HG03521 (cell line): ENCODE data around the gene TPK1.

Experiments
- ATAC-seq: cut with Tn5 transposase; IDR thresholded peaks from one replicate; pipeline ENCODE4 v1.9.1; 2021; ENCODE audit warnings: mild to moderate bottlenecking, moderate library complexity; ENCODE audit not compliant: unreplicated experiment

The TPK1 gene

DNA sequence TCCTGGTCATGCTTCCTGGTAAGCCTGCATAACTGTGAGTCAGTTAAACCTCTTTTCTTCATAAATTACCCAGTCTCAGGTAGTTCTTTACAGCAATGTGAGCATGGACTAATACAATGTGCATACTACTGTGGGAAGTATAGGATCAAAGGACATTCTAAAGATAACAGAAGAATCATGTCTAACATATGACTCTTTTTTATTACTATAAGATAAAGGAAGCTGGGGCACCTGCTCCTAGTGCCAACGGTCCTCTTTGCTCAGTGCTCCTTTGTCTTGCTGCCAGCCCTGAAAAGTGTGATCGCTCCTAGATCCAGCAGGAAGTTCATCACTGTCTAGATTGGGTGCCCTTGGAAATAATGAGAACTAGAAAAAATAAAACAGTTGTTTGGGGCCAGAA lies 289.1 kb downstream of the TPK1 start:
- no peak for ATAC-seq

DNA sequence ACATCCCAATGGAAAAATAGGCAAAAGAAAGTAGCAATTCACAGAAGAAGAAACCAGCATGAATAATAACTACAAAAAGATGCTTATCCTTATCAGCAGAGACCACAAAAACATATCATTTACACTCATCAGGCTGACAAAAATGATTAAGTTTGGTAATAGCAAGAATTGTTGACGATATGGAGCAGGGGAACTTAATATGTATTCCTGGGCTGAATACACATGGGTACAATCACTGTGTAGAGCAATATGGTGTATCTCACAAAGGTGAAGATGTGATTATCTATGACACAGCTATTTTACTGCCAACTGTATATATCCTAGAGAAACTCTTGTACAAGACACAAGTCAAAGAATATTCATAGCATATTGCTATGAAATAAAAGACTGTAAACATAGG lies 290.5 kb downstream of the TPK1 start:
- no peak for ATAC-seq

DNA sequence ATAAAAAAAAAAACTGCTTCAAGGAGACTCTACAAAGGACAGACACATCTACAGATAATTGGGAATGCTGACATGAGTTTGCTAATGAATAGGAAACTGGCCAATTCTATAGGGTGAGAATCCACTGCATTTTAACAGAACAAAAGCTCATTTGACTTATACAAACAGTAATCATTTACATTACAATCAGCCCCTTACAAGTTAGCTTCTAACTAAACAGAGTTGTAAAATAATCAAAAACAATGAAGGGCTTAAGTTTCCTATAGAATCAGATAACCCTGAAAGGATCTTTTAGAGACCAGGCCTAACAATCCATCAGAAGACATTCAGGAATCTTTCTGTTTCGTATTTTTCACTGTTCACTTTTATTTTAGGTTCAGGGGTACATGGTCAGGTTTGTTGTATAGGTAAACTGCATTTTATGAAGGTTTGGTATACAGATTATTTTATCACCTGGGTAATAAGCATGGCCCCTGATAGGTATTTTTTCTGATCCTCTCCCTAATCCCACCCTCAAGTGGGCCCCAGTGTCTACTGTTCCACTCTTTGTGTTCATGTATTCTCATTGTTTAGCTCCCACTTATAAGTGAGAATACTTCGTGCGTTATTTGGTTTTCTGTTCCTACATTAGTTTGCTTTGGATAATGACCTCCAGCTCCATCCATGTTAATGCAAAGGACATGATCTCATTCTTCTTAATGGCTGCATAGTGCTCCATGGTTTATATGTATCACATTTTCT lies 301.0 kb downstream of the TPK1 start:
- no peak for ATAC-seq

DNA sequence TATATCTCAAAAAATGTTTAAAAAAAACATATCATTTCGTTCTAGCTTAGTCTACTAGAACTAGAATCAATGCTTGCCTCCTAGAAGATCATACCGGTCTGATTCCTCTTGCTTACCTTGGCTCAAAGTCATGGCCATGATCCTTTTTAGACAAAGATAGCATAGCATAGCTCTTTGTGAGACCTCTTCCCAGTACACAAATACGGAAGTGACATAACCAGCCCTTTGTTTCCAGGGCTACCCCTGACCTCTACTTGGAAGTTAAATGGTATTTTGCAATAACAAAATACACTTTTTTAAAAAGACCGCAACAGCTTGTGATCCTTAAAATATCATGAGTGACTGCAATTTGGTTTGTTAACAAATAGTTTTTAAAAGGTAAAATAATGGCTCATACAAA lies 301.7 kb downstream of the TPK1 start:
- ATAC-seq, result no peak

DNA sequence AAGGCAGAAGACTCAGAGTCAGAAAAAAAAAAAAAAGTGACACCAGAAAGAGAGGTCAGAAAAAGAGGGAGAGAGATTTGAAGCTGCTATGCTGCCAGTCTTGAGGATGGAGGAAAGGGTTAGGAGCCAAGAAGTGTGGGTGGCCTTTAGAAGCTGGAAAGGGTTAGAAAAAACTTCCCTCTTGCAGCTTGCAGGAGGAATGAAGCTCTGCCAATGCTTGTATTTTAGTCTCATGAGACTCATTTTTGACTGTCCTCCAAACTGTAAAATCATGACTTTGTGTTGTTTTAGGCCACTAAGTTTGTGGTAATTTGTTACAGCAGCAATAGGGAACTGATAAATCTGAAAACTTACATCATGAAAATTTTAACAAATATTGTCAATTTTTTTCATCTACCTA lies 304.7 kb downstream of the TPK1 start:
- ATAC-seq, result no peak

DNA sequence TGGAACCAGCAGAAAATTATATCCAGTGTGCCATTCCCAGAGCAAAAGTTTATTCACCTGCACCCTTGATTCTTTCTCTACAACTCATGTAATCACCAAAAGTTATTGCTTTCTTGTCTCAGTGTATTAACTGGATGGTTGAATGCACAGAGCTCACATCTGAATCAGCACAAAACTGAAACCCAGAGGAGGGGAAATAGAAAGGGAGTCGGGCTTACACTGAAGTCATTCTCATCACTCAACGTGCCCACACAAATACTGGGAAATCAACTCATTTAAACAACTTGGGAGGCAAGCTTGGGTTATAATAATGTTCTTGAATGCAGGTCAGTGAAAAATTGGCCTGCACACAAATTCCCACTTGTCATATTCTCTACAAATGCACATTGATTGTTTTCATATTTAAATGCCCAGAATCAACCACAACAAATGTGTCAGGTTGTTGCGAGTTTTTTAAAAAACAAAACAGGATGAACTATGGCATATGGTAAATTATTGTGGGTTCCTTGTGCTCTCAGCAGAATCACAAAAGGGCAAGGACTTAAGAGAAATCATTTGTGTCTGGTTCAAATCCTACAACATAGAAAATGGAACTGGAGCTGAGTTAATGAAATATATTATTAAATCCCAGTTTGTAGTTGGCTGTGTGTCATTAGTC lies 306.5 kb downstream of the TPK1 start:
- ATAC-seq, result peak; percentile 94

DNA sequence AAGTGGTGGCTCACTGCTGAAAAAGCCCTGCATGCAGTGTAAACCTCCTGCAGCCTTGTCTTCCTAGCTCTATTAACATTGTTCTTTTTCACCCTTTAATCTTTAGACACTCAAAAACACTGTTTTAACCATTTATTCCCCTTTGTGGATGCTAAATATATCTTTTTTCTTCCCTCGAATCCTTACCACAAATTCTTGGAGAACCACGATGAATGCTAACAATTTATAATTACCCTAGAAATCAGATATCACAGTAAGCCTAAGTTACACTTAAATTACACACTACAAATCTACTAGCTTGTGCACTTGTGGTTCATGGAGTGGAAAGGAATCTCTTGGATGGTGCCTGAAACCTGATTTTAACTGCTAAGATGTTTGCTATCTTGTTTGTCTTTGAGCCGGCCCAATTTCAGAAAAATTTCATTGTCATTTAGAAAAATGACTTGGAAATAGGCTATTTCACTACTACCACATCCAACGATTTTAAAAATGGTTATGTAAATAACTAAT lies 307.3 kb downstream of the TPK1 start:
- ATAC-seq, result no peak

DNA sequence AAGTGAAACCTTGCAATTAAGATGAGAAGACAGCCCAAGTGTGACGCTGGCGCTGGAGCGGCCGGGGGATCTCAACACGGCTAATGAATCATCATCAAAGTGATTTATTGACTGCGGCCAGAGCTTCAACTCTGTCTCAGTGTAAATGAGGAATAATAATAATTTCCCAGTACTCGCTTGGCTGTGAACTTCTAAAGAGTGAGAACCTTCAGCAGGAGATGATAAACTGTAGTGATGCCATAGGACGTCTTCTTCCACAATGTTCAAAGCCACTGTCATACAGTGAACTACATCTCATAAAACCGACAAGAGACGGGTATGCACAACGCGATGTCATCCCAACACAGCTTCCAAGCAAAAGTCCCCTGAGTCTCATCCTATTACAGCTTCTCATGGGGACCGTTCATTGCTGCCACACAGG lies 308.8 kb downstream of the TPK1 start:
- ATAC-seq, result no peak

DNA sequence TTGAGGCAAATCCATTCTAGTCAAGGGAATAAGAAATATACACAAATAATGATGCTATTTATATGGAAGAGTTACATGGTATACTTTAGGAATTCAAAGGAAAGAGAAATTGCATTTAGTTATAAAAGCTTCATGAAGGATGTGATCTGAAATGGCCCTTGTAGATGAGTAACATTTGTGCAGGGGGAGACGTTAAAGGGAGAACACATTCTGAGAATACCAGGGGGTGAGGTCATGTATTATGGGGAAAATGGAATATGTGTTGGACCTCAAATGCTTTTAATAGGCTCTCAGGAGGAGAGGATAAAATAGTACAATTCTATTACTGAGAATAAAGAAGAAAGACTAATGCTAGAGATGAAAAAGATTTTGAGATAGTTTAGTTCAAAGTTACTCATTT lies 309.9 kb downstream of the TPK1 start:
- ATAC-seq, result no peak

DNA sequence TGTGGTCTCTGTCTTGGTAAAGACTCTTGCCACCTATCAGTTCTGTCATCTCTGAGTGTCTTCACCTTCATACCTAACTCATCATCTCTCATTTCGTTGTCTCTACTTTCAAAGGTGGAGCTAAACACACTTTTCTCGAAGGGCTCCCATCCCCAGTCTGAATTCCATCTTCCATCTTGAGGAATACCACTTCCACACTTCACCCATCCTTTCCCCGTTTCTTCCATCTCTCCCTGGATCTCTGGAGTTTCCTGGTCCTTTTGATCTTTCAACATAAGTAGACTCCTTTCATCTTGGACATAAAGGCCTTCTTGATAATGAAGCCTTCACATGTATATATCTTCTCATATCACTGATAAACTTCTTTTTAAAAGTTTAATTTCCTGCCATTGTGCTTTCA lies 311.6 kb downstream of the TPK1 start:
- ATAC-seq, result no peak

DNA sequence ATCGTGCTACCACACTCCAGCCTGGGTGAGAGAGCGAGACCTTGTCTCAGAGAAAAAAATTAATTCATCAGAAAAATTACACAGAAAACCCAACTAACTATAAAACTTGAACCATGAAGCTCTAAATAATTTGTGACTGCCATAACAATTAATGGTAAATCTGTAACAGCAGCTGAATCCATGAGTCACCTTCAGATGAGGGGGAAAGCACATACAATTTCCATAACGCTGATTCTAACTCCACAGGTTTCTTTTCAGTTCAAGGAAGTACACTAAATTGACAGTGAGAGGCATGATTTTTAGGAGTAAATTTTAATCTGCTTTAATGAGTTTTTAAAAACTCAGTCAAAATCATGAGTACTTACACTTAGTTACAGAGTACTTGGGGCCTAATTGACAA lies 312.2 kb downstream of the TPK1 start:
- no peak for ATAC-seq

DNA sequence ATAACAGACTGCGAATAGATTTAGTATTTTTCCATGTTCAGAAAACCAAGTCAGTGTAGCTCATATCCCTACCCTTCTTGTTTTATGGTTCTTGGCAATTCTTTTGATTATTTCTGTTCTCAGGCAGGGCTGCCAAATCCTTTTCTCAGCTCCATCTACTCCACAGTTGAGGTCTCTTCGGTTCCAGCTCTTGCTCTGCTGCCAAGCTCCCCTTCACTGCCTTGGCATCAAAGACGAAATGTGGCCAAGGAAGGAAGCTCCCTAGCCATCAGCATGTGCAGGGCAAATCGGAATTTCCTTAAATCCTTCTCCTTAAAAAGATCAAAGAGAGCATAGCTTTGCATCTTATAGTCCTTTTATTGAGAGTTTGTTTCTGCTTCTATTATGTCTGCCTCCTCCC lies 315.9 kb downstream of the TPK1 start:
- ATAC-seq, result no peak

DNA sequence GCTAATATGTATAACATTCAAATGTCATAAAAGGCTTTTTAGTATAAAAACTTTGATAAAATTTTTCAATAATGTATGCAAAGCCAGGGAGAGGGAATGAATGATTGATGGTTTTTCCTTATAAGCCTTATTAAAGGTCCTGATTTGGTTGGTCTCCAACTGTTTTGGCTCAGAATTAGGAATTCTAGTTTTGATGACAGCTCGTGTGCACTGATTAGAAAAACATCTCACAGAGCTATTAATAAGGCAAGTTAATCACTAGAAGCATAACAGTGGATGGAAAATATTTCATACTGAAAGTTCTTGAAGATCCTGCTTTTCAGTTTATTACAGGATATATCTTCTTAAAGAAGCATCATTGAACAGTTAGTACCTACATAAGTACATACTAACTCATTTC lies 317.5 kb downstream of the TPK1 start:
- no peak for ATAC-seq

DNA sequence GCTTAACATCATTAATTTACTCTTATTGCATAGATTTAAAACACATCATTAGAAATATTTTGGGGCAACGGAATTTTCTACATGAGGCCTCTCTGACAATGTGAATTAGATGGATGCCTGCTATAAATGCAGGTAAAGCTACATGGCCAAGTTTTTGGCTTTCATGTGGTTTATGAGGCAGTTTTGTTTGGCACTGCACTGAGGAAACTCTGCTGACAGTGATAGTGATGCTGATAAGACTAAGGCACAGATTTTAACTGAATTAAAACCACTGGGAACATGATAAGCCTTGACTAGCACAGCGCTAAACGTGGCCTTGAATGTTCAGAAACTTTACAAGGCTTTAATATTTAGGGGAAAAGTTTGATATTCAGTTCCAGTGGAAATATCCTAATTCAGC lies 318.1 kb downstream of the TPK1 start:
- ATAC-seq, result no peak

DNA sequence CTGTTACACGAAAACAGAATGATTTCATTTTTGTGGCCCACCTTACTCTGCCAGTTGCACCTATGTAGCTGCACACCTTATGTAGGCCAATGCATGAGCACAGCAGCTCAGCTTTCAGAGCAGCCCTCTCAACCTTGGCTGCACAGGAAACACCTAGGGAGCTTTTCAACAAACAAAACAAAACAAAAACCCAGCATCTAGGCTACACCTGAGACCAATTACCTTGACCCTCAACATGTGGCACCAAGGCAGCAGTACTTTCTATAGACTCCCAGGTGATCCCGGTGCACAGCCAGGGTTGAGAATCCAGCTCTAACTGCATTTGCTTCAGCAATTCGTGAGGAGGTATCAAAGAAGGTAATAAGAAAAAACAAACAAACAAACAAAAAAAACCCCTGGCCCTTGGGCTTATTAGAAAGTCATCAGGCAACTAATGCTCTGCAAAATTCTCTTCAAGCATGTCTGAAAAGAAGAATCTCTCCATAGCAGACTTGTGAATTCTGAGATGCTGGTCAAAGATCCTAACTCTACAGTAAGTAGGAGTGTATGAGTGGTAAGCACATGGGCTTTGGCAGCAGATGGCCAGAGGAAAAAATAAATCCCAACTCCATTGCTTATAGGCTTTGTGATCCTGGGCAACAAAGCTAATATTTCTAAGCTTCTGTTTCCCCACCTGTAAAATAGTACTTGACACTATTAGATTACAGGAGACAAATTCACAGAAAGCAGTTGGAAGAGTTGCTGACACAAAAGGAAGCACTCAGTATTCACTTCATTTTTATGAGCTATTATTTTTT lies 318.9 kb downstream of the TPK1 start:
- ATAC-seq, result no peak

DNA sequence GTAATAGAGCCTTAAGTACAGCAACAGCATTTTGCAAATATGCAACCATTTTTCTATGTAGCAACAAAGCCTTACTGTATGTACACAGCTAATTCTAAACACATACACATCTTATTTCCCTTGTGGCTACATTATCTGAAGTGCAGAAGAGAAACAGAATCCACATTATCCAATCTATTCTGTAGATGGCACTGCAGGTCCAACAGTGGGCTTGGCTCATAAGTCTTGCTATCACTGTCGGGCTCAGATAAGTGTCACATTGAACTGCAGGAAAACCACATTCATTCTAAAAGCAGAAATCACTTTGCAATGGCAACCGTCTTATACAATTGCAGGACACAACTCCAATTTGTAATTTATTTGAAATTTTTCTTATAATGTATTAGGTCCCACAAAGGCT lies 322.5 kb downstream of the TPK1 start:
- no peak for ATAC-seq

DNA sequence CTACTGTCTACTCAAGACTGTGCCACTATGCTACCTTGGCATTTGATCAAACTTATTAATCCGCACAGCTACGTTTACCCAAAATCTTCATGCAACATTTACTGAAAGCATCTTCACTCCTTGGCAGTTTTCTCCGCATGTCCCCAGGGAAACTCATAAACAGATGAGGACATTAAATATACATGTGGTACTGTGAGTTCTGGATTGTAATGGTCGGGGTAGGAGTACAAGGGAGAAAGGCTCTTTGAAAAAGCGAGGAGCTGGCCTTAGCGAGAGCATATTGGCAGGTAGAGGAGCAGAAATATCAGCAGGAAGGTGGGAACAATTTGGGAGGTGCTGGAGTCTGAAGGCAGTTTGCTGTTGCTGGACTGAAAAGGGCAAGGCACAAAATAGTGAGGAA lies 325.2 kb downstream of the TPK1 start:
- no peak for ATAC-seq

DNA sequence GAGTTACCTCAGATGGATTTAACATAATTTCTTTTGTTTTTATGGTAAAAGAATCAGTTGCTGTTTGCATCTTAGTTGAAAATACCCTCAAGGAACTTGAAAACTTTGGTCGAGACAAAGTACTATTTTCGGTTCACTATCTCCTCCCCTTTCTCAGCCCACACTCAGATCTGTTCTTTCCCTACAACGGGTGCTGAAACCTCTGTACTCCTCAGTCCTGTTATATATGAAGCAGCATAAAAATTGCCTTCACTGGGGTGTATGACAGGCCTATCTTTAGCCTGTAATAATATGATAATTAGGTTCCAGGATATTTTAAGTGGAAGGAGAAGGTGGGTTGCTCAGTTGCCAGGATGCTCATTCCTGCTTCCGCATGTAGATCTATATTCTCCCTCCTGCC lies 327.2 kb downstream of the TPK1 start:
- ATAC-seq, result peak; percentile 96

DNA sequence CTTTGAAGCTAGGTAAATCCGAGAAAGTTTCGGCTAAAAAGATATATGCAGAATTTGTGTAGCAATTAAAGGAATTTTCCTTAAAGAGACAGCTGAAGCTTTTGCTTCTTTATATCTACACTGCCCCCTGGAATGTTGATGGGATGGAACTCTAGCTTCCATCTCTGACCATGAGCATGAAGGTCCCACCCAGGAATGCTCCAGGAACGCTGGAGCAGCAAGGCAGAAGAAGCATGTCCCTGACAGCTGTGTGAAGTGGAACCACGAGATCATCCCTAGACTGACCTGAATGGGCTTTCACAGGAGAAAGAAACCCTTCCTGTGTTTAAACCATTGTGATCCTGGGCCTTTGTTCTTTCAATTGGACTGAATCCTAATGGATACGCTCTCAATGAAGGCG lies 332.6 kb downstream of the TPK1 start:
- no peak for ATAC-seq

DNA sequence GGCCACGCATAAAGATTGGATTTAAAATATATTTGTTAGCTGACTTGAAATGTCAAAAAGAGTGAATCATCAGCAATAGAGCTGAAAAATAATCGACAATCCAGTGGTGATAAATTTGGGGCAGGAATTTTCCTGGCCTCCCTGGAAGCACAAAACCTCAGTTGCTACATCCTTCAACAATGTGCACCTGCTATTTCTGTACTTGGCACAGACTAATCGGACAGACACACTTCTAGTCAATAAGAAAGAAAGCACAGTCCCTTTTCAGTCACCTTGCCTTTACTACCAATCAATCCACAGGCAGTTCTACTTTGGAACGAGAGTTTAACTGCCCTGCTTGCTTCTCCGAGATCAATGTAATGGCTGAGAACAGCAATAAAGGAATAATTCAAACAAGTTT lies 335.6 kb downstream of the TPK1 start:
- ATAC-seq, result no peak

DNA sequence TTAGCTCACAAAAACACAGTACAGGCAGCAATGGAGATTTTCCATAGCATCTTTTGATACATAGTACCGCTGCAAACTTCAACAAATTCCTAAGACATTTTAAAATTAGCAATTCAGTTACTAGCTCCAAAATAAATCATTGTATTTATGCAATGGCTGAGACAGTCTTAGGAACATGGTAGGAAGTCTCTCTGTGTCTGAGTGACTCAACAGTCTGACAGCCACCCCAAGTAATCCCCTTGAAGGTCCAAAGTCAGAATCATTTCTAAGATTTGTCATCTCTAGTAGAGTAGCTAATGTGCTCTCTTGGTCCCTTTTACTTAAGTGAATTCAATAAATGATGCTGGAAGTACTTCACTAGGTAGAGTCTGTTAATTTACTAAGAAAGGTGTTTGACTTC lies 338.6 kb downstream of the TPK1 start:
- ATAC-seq, result no peak

DNA sequence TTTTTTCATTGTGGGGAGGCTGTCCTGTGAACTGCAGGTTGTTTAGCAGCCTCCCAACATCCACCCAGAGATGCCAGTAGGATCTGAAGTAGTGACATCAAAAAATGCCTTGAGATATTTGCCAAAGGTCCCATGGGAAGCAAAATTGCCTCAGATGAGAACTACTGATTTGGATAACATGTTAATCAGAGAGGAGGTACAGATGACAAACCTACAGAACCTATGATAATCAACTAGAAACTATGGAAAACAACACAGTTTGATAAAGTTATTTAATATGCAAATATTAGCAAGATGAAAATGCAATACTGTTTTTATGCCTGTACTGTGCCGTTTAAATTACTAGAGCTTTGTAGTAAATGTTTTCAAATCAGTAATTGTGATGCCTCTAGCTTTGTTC lies 341.5 kb downstream of the TPK1 start:
- ATAC-seq, result no peak
